ENCODE results near the gene FBXO34.
"Not testable (repeated sequence)": the region's sequence is repeated elsewhere in the genome, so short reads cannot be mapped to it uniquely, and the experiment has no call there.

Gene FBXO34

GRCh38 chr14:55313480-55313879, 42.3 kb downstream of the FBXO34 start:
- DNase-seq, result no peak

GRCh38 chr14:55314449-55314848, 43.2 kb downstream of the FBXO34 start:
- DNase-seq, result no peak

- DNase-seq, result no peak
Observed at GRCh38 chr14:55316564-55316963, 45.3 kb downstream of the FBXO34 start.

- no peak for DNase-seq
Observed at GRCh38 chr14:55317542-55318306, 46.5 kb downstream of the FBXO34 start.

GRCh38 chr14:55318694-55319093, 47.5 kb downstream of the FBXO34 start:
- DNase-seq, result no peak

- DNase-seq, result no peak
Observed at GRCh38 chr14:55323910-55324309, 52.7 kb downstream of the FBXO34 start.

GRCh38 chr14:55324812-55325211, 53.6 kb downstream of the FBXO34 start:
- no peak for DNase-seq

- DNase-seq, result no peak
Observed at GRCh38 chr14:55327179-55327578, 56.0 kb downstream of the FBXO34 start.

- DNase-seq, result no peak
Observed at GRCh38 chr14:55328317-55328716, 57.1 kb downstream of the FBXO34 start.

- no peak for DNase-seq
Observed at GRCh38 chr14:55329999-55330710, 58.9 kb downstream of the FBXO34 start.

- DNase-seq, result no peak
Observed at GRCh38 chr14:55332654-55333570, 61.7 kb downstream of the FBXO34 start.

GRCh38 chr14:55333711-55334485, 62.7 kb downstream of the FBXO34 start:
- no peak for DNase-seq

- no peak for DNase-seq
Observed at GRCh38 chr14:55336162-55336561, 64.9 kb downstream of the FBXO34 start.

- no peak for DNase-seq
Observed at GRCh38 chr14:55336691-55337090, 65.5 kb downstream of the FBXO34 start.

- DNase-seq, result no peak
Observed at GRCh38 chr14:55339770-55340169, 68.5 kb downstream of the FBXO34 start.

- no peak for DNase-seq
Observed at GRCh38 chr14:55340482-55340881, 69.3 kb downstream of the FBXO34 start.

GRCh38 chr14:55341781-55342180, 70.6 kb downstream of the FBXO34 start:
- no peak for DNase-seq

GRCh38 chr14:55344582-55345163, 73.5 kb downstream of the FBXO34 start:
- DNase-seq, result not testable (repeated sequence)

GRCh38 chr14:55347040-55347439, 75.8 kb downstream of the FBXO34 start:
- no peak for DNase-seq

- no peak for DNase-seq
Observed at GRCh38 chr14:55347748-55348147, 76.5 kb downstream of the FBXO34 start.

GRCh38 chr14:55348766-55349453, 77.7 kb downstream of the FBXO34 start:
- DNase-seq, result no peak

All from GOT3 (cell line).